Measurements from ENCODE around the gene LHPP. TPM values are rescaled to one million over a fixed set of nuclear protein-coding genes. Genes with fewer than 3 reads are reported as not detected.

The LHPP gene
- total RNA-seq, 4 donors from 2014 or later = 8.7 to 19.9 (median 15.5) TPM

DNA sequence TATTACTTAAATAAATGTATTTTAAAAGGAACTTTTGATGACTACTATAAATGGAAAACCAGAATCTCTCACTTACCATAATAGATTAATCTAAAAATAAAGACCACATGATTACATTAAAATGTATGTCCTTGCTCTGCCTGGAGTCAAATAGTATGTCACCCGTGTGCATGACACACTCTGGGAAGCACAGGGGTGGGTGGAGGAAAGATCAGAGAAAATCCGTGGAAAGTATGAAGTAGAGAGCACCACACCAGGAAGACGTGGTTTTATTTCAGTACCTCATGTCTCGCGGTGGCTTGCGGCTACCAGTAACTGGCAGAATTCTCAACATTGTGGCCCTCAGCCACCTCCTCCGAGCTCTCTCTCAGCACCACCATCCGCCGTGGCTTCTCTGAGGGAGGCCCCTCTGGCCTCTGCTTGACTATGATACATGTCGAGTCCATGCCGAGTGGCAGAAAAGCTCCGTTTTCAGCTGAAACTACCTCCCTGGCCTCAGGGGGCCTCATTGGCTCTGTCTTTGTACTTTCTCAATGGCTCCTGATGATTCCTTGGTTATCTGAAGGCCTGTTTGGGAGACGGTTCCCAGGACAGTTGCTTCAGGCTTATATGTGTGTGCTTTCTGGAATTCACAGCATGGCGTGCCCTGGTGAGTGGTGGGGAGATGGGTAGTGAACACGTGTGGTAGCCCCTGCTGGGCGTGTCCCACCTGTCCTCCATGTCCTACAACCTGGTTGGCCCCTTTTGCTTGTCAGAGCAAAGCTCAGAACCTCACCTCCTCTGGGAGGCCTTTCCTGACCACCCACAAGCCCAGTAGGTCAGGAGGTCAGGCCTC, 49.8 kb downstream of the LHPP start:
- no peak for DNase-seq (ENCODE audit: low spot score in 2 of 2)
- no peak overlapping the region for H3K4me3 ChIP-seq (ENCODE audit: low read depth, poor library complexity, severe bottlenecking)
- TF ChIP-seq, protein P1, sequence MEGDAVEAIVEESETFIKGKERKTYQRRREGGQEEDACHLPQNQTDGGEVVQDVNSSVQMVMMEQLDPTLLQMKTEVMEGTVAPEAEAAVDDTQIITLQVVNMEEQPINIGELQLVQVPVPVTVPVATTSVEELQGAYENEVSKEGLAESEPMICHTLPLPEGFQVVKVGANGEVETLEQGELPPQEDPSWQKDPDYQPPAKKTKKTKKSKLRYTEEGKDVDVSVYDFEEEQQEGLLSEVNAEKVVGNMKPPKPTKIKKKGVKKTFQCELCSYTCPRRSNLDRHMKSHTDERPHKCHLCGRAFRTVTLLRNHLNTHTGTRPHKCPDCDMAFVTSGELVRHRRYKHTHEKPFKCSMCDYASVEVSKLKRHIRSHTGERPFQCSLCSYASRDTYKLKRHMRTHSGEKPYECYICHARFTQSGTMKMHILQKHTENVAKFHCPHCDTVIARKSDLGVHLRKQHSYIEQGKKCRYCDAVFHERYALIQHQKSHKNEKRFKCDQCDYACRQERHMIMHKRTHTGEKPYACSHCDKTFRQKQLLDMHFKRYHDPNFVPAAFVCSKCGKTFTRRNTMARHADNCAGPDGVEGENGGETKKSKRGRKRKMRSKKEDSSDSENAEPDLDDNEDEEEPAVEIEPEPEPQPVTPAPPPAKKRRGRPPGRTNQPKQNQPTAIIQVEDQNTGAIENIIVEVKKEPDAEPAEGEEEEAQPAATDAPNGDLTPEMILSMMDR (IDR thresholded peaks at IDR 0.05) = no peak
- no peak for TF ChIP-seq POLR2A (IDR thresholded peaks at IDR 0.05)
- intact Hi-C loops (cut with DNase I; ENCODE audit: low total_unique reads) = no loop called here
- WGBS, 2 donors = 90 to 91% methylated on average over 16 of the region's 16 CpGs

DNA sequence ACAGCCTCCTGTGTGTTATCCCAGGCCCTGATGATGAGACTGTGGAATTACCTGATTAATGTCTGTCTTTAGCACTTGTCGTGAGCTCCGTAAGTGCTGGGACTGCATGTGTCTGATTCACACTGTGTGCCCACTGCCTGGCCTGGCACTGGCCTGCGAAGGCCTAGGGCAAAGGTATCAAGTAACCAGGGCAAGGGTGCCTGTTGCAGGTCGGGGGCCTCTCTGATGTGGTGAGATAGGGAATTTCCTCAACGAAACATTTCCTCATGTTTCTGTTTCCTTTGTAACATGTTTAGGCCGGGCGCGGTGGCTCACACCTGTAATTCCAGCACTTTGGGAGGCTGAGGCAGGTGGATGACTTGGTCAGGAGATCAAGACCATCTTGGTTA, 50.4 kb downstream of the LHPP start:
- no peak for TF ChIP-seq POLR2A (IDR thresholded peaks at IDR 0.05)
- TF ChIP-seq, protein P1 (IDR thresholded peaks at IDR 0.05) = no peak
- intact Hi-C loops (cut with DNase I; ENCODE audit: low total_unique reads) = no loop called here
- WGBS, 2 donors = 95% methylated on average over 8 of the region's 8 CpGs
- no peak overlapping the region for H3K4me3 ChIP-seq (ENCODE audit: low read depth, poor library complexity, severe bottlenecking)
- no peak for DNase-seq (ENCODE audit: low spot score in 2 of 2)

DNA sequence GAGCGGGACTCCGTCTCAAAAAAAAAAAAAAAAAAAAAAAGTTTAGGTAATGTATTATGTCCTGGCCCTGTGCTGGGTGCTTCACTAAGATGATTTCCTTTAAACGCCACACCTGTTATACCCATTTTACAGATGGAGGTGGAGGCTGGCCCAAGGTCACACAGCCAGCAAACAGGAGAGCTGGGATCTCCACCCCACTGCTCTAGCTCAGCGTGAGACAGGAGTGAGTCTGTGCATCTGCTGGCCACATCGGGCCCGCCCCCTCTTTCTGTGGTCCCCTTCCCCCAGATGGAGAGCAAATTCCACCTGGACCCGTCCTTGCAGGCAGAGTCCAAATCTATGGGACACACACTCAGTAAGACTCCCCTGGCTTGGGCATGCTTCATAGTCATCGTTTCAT, 51.0 kb downstream of the LHPP start:
- TF ChIP-seq, protein P1 (IDR thresholded peaks at IDR 0.05) = no peak
- no peak for TF ChIP-seq POLR2A (IDR thresholded peaks at IDR 0.05)
- WGBS, 2 donors = 94 to 96% methylated on average over 8 of the region's 8 CpGs
- intact Hi-C loops (cut with DNase I; ENCODE audit: low total_unique reads) = no loop called here
- no peak for DNase-seq (ENCODE audit: low spot score in 2 of 2)
- H3K4me3 ChIP-seq (ENCODE audit: low read depth, poor library complexity, severe bottlenecking) = no peak overlapping the region

DNA sequence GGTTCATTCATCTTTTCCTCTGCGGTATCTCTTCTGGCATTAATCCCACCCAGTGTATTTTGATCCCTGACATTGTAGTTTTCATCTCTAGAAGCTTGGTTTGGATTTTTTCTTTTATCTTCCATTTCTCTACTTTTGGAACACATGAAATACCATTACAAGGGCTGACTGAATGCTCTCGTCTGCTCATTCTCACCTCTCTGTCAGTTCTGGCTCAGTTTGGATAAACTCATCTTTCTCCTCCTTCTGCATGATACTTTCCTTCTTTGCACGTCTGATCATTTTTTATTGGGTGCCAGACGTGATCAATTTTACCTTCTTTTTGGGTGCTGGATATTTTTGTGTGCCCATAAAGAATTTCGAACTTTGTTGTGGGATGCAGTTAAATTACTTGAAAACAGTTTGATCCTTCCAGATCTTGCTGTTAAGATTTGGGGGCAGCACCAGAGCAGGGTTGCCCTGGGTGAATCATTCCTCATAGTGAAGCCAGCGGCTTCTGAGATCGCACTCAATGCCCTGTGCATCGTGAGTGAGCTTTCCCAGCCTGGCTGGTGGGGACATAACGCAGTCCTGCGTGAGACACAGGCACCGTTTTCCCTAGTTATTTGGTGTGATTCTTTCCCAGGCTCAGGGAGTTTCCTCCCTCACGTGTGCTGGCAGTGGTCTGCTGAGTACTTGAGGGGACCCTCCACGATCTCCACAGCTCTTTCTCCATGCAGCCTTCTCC, 53.8 kb downstream of the LHPP start:
- TF ChIP-seq POLR2A (IDR thresholded peaks at IDR 0.05) = no peak
- TF ChIP-seq, protein P1 (IDR thresholded peaks at IDR 0.05) = no peak
- DNase-seq (ENCODE audit: low spot score in 2 of 2) = no peak
- 85 to 89% methylated on average over 13 of the region's 13 CpGs for WGBS, 2 donors
- H3K4me3 ChIP-seq (ENCODE audit: low read depth, poor library complexity, severe bottlenecking) = no peak overlapping the region
- intact Hi-C loops (cut with DNase I; ENCODE audit: low total_unique reads) = no loop called here

DNA sequence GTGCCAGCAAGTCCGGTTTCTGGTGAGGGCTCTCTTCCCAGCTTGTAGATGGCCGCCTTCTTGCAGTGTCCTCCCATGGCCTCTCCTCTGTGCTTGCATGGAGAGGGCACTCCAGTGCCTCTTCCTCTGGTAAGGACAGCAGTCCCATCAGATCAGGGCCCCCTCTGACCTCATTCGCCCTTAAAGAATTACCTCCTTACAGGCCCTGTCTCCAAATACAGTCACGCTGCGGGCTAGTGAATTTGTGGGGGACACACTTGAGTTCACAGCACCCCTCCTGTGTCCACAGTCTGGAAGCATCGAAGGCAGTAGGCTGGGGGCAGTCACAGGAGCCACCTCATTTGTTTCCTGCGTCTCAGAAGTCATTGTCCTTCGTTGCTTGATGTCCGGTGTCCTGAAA, 54.6 kb downstream of the LHPP start:
- no peak for DNase-seq (ENCODE audit: low spot score in 2 of 2)
- 92 to 96% methylated on average over 9 of the region's 9 CpGs for WGBS, 2 donors
- no peak overlapping the region for H3K4me3 ChIP-seq (ENCODE audit: low read depth, poor library complexity, severe bottlenecking)
- intact Hi-C loops (cut with DNase I; ENCODE audit: low total_unique reads) = no loop called here
- TF ChIP-seq, protein P1 (IDR thresholded peaks at IDR 0.05) = no peak
- TF ChIP-seq POLR2A (IDR thresholded peaks at IDR 0.05) = no peak
